Measurements from ENCODE around the gene RAB11FIP4.

The RAB11FIP4 gene

GRCh38 chr17:31552568-31552967 lies 161.1 kb downstream of the RAB11FIP4 start:
- no peak for TF ChIP-seq CTCF (IDR thresholded peaks at IDR 0.05; ENCODE audit: poor library complexity, severe bottlenecking)
- no peak overlapping the region for H3K4me3 ChIP-seq (ENCODE audit: severe bottlenecking)
- ATAC-seq (ENCODE audit: low read depth): no peak
- H3K9me3 ChIP-seq (ENCODE audit: severe bottlenecking): no peaks in the 10 kb centered on the region
- no peak for DNase-seq (ENCODE audit: low spot score)
- H3K27ac ChIP-seq (ENCODE audit: poor library complexity, severe bottlenecking): no peak overlapping the region
- no peaks in the 10 kb centered on the region for H3K27me3 ChIP-seq (ENCODE audit: insufficient read depth, poor library complexity, severe bottlenecking)
- no peaks in the 10 kb centered on the region for H3K36me3 ChIP-seq (ENCODE audit: low read depth)
- no peaks in the 10 kb centered on the region for H3K4me1 ChIP-seq (ENCODE audit: insufficient read depth, poor library complexity, severe bottlenecking)

GRCh38 chr17:31553506-31553905 lies 162.0 kb downstream of the RAB11FIP4 start:
- Histone ChIP-seq H3K27ac (ENCODE audit: poor library complexity, severe bottlenecking) (no peak overlapping the region), H3K4me1 (ENCODE audit: insufficient read depth, poor library complexity, severe bottlenecking) (no peaks in the 10 kb centered on the region), H3K4me3 (ENCODE audit: severe bottlenecking) (no peak overlapping the region), H3K9me3 (ENCODE audit: severe bottlenecking) (no peaks in the 10 kb centered on the region), H3K36me3 (ENCODE audit: low read depth) (no peaks in the 10 kb centered on the region), H3K27me3 (ENCODE audit: insufficient read depth, poor library complexity, severe bottlenecking) (no peaks in the 10 kb centered on the region)
- no peak for DNase-seq (ENCODE audit: low spot score)
- no peak for ATAC-seq (ENCODE audit: low read depth)
- no peak for TF ChIP-seq CTCF (IDR thresholded peaks at IDR 0.05; ENCODE audit: poor library complexity, severe bottlenecking)

GRCh38 chr17:31554930-31555329 lies 163.5 kb downstream of the RAB11FIP4 start:
- Histone ChIP-seq H3K4me3 (ENCODE audit: severe bottlenecking) (no peak overlapping the region), H3K4me1 (ENCODE audit: insufficient read depth, poor library complexity, severe bottlenecking) (no peaks in the 10 kb centered on the region), H3K27me3 (ENCODE audit: insufficient read depth, poor library complexity, severe bottlenecking) (no peaks in the 10 kb centered on the region), H3K9me3 (ENCODE audit: severe bottlenecking) (no peaks in the 10 kb centered on the region), H3K36me3 (ENCODE audit: low read depth) (no peaks in the 10 kb centered on the region), H3K27ac (ENCODE audit: poor library complexity, severe bottlenecking) (no peak overlapping the region)
- TF ChIP-seq CTCF (IDR thresholded peaks at IDR 0.05; ENCODE audit: poor library complexity, severe bottlenecking): no peak
- ATAC-seq (ENCODE audit: low read depth): no peak
- DNase-seq (ENCODE audit: low spot score): no peak

- DNase-seq (ENCODE audit: low spot score) (no peak), ATAC-seq (ENCODE audit: low read depth) (no peak)
- H3K9me3 ChIP-seq (ENCODE audit: severe bottlenecking): no peaks in the 10 kb centered on the region
- TF ChIP-seq CTCF (IDR thresholded peaks at IDR 0.05; ENCODE audit: poor library complexity, severe bottlenecking): no peak
- no peaks in the 10 kb centered on the region for H3K36me3 ChIP-seq (ENCODE audit: low read depth)
- no peak overlapping the region for H3K27ac ChIP-seq (ENCODE audit: poor library complexity, severe bottlenecking)
- no peaks in the 10 kb centered on the region for H3K27me3 ChIP-seq (ENCODE audit: insufficient read depth, poor library complexity, severe bottlenecking)
- no peak overlapping the region for H3K4me3 ChIP-seq (ENCODE audit: severe bottlenecking)
- peaks cover 10% of the 10 kb centered on the region for H3K4me1 ChIP-seq (ENCODE audit: insufficient read depth, poor library complexity, severe bottlenecking)
Observed at GRCh38 chr17:31556969-31557645, 165.6 kb downstream of the RAB11FIP4 start.
